Spleen (tissue), 11 donors: ENCODE results near the gene SOAT2. TPM values are rescaled to one million over a fixed set of nuclear protein-coding genes. Genes with fewer than 3 reads are reported as not detected.
A peak's percentile ranks its signal among the peaks of the same experiment; 100 is the strongest.

Experiments used
- DNase-seq: peaks from one replicate; pipeline ENCODE4 v3.0.0-alpha.2; 2020
- H3K27ac ChIP-seq, 8 donors: fragments of 200-600 bp; sonication (generic) in 7 of 8; 1 replicate in 4 of 8; 2 replicates in 4 of 8; pipeline versions ENCODE4 v1.5.0 to v1.8.0; 2016 to 2021; ENCODE audit warnings: inconsistent platforms in 4 of 8, mild to moderate bottlenecking in 4 of 8, moderate library complexity in 1 of 8
- H3K27me3 ChIP-seq, 7 donors: fragments of 200-600 bp; sonication (generic) in 6 of 7; replicated peaks in 1 of 7; 1 replicate in 4 of 7; 2 replicates in 3 of 7; pipeline versions ENCODE4 v1.5.0 to v1.8.0; 2016 to 2021; ENCODE audit warnings: inconsistent platforms in 3 of 7, mild to moderate bottlenecking in 1 of 7
- H3K36me3 ChIP-seq, 6 donors: fragments of 200-600 bp; sonication (generic) in 5 of 6; 1 replicate in 4 of 6; 2 replicates in 2 of 6; pipeline versions ENCODE4 v1.5.0 to v1.8.0; 2016 to 2021; ENCODE audit warnings: inconsistent platforms in 2 of 6
- H3K4me1 ChIP-seq, 6 donors: fragments of 200-600 bp; sonication (generic) in 5 of 6; 1 replicate in 3 of 6; 2 replicates in 3 of 6; pipeline versions ENCODE4 v1.5.0 to v1.8.0; 2016 to 2021; ENCODE audit warnings: inconsistent platforms in 3 of 6
- H3K4me3 ChIP-seq, 8 donors: fragments of 200-600 bp; sonication (generic) in 7 of 8; 1 replicate in 4 of 8; 2 replicates in 4 of 8; pipeline versions ENCODE4 v1.5.0 to v1.8.0; 2016 to 2021; ENCODE audit warnings: inconsistent platforms in 4 of 8, mild to moderate bottlenecking in 4 of 8, moderate library complexity in 2 of 8
- H3K9me3 ChIP-seq, 8 donors: fragments of 200-600 bp; sonication (generic) in 7 of 8; 1 replicate in 4 of 8; 2 replicates in 4 of 8; pipeline versions ENCODE4 v1.5.0 to v1.8.0; 2016 to 2021; ENCODE audit warnings: inconsistent platforms in 4 of 8
- POLR2A ChIP-seq, 3 donors: fragments of 450-650 bp; IDR thresholded peaks; one replicate each; pipeline ENCODE4 v1.5.1; 2017; ENCODE audit warnings: antibody characterized with exemption in 3 of 3, mild to moderate bottlenecking in 1 of 3
- POLR2AphosphoS5 ChIP-seq, 3 donors: sonication (generic); formaldehyde crosslinking; IDR thresholded peaks; one replicate each; pipeline ENCODE4 v1.5.1; 2017; ENCODE audit warnings: antibody characterized with exemption in 3 of 3
- WGBS, 5 donors: extraction: QIAGEN DNeasy Blood & Tissue Kit in 3 of 5; methylation state at CpG; one replicate each; pipeline versions ENCODE4 v1.1.5 to v1.1.7; 2013 to 2018; 5-methylcytosine and 5-hydroxymethylcytosine counted together
- intact Hi-C: fragments of 100-400 bp; cut with DNase I; formaldehyde crosslinking; loops from one replicate; pipeline ENCODE4 v1.15.0; 2023; ENCODE audit warnings: low total_unique reads
- polyA plus RNA-seq, 3 donors: library from polyadenylated mRNA; stranded (reverse); fragments of 200-250 nt; gene quantifications; one replicate each; pipeline ENCODE4 v1.2.1, GENCODE V29; 2013
- total RNA-seq, 7 donors: library from RNA; depleted of rRNA in 3 of 7; stranded (reverse); fragments of >200 nt in 3 of 7; fragmentation: NEBNext Ultra II Directional in 4 of 7; extraction: Animal tissue kit (Norgen Biotek cat#: 25700) in 4 of 7; gene quantifications; one replicate each; pipeline versions ENCODE4 v1.1.0 to v1.2.1, GENCODE V29; 2016 to 2021
- TF ChIP-seq, protein P1 (sequence below), 11 experiments: fragments of 200-600 bp in 7 of 11; fragments of 450-650 bp in 4 of 11; sonication (generic) in 4 of 11; IDR thresholded peaks in 8 of 11; conservative IDR thresholded peaks in 3 of 11; 1 replicate in 7 of 11; 2 replicates in 4 of 11; pipeline versions ENCODE4 v1.4.0 to v1.8.0; 2016 to 2021; ENCODE audit warnings: antibody characterized with exemption in 11 of 11, inconsistent platforms in 4 of 11, mild to moderate bottlenecking in 1 of 11
- donor health status: healthy with polysubstance abuse.
- donor health status: DM: no; HTN: no; CAD: no; lungs with moderate emphysema.
- donor health status: DM: no; HTN: no; CAD: no.
- donor health status: Bipolar disorder and iron deficiency.
- donor health status: healthy.
- donor health status: DM: no; HTN: no; CAD: no.
- donor health status: DM: yes; HTN: yes; CAD: no.

SOAT2 gene
- total and polyA plus RNA-seq, 10 donors, result 0.37 to 2.2 (median 0.56) TPM; not detected in 1

DNA sequence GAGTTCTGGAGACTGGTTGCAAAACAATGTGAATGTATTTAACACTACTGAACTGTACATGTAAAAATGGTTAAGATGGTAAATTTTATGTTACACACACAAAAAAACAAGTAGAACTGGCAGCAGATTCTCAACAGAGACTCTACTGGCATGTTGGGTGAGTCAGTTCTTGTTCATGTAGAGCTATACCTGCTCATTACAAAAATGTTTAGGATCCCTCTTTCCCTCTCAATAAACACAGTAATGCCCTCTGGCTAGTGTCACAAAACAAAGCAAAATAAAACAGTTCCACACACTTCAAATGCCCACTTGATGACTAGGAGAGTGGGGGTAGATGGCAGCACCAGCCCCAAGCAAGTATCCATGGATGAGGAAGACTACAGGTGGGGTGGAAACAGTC lies 63.6 kb downstream of the SOAT2 start:
- intact Hi-C loops, result no loop called here
- H3K27ac ChIP-seq, result no peak overlapping the region
- peaks cover 0 to 17% (median 12%) of the 10 kb centered on the region in 6 donors for H3K4me1 ChIP-seq
- no peak for DNase-seq
- H3K9me3 ChIP-seq, result no peaks in the 10 kb centered on the region
- no peak overlapping the region for H3K4me3 ChIP-seq
- TF ChIP-seq POLR2AphosphoS5 (IDR thresholded peaks at IDR 0.05), result no peak
- TF ChIP-seq, protein P1, sequence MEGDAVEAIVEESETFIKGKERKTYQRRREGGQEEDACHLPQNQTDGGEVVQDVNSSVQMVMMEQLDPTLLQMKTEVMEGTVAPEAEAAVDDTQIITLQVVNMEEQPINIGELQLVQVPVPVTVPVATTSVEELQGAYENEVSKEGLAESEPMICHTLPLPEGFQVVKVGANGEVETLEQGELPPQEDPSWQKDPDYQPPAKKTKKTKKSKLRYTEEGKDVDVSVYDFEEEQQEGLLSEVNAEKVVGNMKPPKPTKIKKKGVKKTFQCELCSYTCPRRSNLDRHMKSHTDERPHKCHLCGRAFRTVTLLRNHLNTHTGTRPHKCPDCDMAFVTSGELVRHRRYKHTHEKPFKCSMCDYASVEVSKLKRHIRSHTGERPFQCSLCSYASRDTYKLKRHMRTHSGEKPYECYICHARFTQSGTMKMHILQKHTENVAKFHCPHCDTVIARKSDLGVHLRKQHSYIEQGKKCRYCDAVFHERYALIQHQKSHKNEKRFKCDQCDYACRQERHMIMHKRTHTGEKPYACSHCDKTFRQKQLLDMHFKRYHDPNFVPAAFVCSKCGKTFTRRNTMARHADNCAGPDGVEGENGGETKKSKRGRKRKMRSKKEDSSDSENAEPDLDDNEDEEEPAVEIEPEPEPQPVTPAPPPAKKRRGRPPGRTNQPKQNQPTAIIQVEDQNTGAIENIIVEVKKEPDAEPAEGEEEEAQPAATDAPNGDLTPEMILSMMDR (IDR thresholded peaks at IDR 0.05 in 8 of 11, conservative IDR thresholded peaks at IDR 0.05 in 3 of 11), result no peak
- no peak for TF ChIP-seq POLR2A (IDR thresholded peaks at IDR 0.05)
- H3K27me3 ChIP-seq, result no peaks in the 10 kb centered on the region
- peaks cover 0 to 44% (median 3%) of the 10 kb centered on the region in 6 donors for H3K36me3 ChIP-seq

DNA sequence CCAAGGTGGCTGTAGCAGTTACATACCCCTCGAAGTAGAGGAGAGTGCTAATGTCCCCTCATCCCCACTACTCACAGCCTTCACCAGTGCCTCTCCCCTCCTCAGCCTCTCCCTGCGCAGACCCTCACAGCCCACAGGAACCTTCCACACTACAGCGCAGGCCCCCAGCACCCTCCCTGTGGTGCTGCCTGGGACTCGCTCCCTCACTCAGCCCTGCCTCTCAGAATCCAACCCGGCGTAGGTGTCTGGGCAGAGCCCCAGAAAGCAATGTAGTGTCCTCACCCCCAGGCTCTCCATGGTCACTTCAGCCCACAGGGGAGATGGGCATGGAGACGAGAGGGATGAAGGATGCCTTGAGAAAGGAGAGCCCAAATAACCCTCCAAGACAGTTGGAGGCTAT lies 66.4 kb downstream of the SOAT2 start:
- Histone ChIP-seq H3K4me3 (no peak overlapping the region), H3K4me1 (peaks cover 0 to 17% (median 12%) of the 10 kb centered on the region in 6 donors), H3K36me3 (peaks cover 0 to 53% (median 3%) of the 10 kb centered on the region in 6 donors), H3K27ac (peak overlapping the region in 4 of 8 donors; percentile 29 to 51 (median 40)), H3K27me3 (no peaks in the 10 kb centered on the region), H3K9me3 (no peaks in the 10 kb centered on the region)
- WGBS, 5 donors, result 93 to 98% (median 94%) methylated on average over 7 of the region's 7 CpGs
- TF ChIP-seq, protein P1 (IDR thresholded peaks at IDR 0.05 in 8 of 11, conservative IDR thresholded peaks at IDR 0.05 in 3 of 11), result no peak
- TF ChIP-seq POLR2AphosphoS5 (IDR thresholded peaks at IDR 0.05) (no peak), POLR2A (IDR thresholded peaks at IDR 0.05) (no peak)
- intact Hi-C loops, result no loop called here
- no peak for DNase-seq

DNA sequence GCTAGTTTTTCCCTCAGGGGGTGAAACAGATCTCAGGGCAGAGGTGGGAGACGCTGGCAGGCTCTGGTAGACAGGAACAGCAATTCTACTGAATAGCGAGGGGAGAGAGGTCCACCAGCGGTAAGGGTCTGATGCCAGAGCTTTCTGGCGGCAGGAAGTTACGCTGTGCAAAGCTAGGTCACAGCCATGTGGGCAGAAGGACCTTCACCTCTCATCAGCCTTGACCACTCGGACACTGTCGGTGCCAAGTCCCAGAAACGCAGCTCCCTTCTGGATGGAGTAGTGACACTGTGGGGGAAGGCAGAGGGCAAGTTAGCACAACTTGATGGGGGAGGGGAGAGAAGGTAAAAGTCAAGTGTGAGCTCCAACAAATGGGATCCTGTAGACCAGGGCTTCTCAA lies 66.9 kb downstream of the SOAT2 start:
- peaks cover 0 to 23% (median 14%) of the 10 kb centered on the region in 6 donors for H3K4me1 ChIP-seq
- H3K4me3 ChIP-seq, result no peak overlapping the region
- DNase-seq, result no peak
- peaks cover 0 to 53% (median 3%) of the 10 kb centered on the region in 6 donors for H3K36me3 ChIP-seq
- H3K9me3 ChIP-seq, result no peaks in the 10 kb centered on the region
- 70 to 90% (median 85%) methylated on average over 8 of the region's 8 CpGs for WGBS, 5 donors
- no peaks in the 10 kb centered on the region for H3K27me3 ChIP-seq
- TF ChIP-seq POLR2A (IDR thresholded peaks at IDR 0.05), result no peak
- TF ChIP-seq, protein P1 (IDR thresholded peaks at IDR 0.05 in 8 of 11, conservative IDR thresholded peaks at IDR 0.05 in 3 of 11), result no peak
- peak in 2 of 3 donors; percentile 61 for TF ChIP-seq POLR2AphosphoS5 (IDR thresholded peaks at IDR 0.05)
- H3K27ac ChIP-seq, result peak overlapping the region in 4 of 8 donors; percentile 29 to 51 (median 40)
- intact Hi-C loops, result no loop called here

DNA sequence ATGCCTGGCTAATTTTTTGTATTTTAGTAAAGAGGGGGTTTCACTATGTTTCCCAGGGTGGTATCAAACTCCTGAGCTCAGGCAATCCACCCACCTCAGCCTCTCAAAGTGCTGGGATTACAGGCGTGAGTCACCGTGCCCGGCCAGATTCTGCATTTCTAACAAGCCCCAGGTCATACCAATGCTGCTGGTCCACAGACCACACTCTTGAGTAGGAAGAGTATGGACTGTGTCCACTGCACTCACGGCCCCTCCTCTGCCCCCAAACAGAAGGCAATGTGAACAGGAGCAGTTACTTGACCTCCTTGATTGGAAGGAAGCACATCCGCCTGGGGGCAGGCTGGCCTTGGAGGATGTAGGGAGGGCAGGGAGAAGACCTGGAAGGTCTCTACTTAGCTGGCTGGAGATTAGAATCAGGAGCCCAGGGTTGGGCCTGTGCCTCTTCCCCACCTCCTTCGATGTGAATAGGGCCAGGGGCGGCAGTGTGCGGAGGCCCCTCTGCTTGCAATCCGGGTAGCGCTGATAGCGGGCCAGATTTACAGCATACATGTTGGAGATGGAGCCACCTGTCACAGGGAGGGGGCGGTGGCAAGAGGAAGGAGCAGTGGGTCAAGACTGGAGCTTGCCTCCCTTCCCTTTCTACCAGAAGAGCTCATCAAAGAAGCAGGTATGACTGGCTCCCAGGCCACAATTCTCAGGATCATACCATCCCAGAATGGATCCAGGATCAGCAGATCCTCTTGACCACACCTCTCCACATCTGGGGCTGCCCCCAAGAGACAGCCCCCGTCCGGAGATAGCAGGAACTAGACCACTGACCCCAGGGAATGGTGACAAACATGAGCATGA lies 67.8 kb downstream of the SOAT2 start:
- DNase-seq, result no peak
- peaks cover 0 to 50% (median 3%) of the 10 kb centered on the region in 6 donors for H3K36me3 ChIP-seq
- intact Hi-C loops, result no loop called here
- no peak overlapping the region for H3K27ac ChIP-seq
- TF ChIP-seq POLR2A (IDR thresholded peaks at IDR 0.05), result no peak
- no peak for TF ChIP-seq POLR2AphosphoS5 (IDR thresholded peaks at IDR 0.05)
- TF ChIP-seq, protein P1 (IDR thresholded peaks at IDR 0.05 in 8 of 11, conservative IDR thresholded peaks at IDR 0.05 in 3 of 11), result no peak
- H3K9me3 ChIP-seq, result no peaks in the 10 kb centered on the region
- H3K27me3 ChIP-seq, result no peaks in the 10 kb centered on the region
- H3K4me3 ChIP-seq, result no peak overlapping the region
- H3K4me1 ChIP-seq, result peaks cover 0 to 28% (median 17%) of the 10 kb centered on the region in 6 donors
- 76 to 90% (median 87%) methylated on average over 13 to 14 of the region's 14 CpGs for WGBS, 5 donors
